ENCODE measurements around the gene NCKAP5.

GRCh38 chr2:133530645-133531044 is 37.6 kb downstream of the NCKAP5 start:
- no peak for TF ChIP-seq CTCF (IDR thresholded peaks at IDR 0.05)
- TF ChIP-seq EZH2 (IDR thresholded peaks at IDR 0.05; ENCODE audit: borderline replicate concordance, insufficient read depth, low read depth, low read length, poor library complexity, severe bottlenecking): no peak
